WTC11 (cell line): ENCODE measurements around the gene CDH12. TPM values are rescaled to one million over a fixed set of nuclear protein-coding genes. Genes with fewer than 3 reads are reported as not detected.

Experiments
- ATAC-seq: fragments of 200-7000 bp; cut with Tn5 transposase; 2 replicates; pipeline ENCODE4 v1.10.0; 2021; ENCODE audit warnings: mild to moderate bottlenecking, moderate library complexity
- CTCF ChIA-PET: fragments of 300-600 bp; sonication (Branson Sonifier 250); formaldehyde crosslinking; loops from one replicate; lab custom pipeline; 2021; ENCODE audit warnings: antibody characterized with exemption; lab: Charles Lee
- POLR2A ChIA-PET: fragments of 350-600 bp; sonication (Branson Sonifier 250); formaldehyde crosslinking; loops from one replicate; lab custom pipeline; 2021; ENCODE audit warnings: antibody characterized with exemption; lab: Charles Lee
- DNase-seq: peaks from one replicate; pipeline ENCODE4 v3.0.0; 2021; ENCODE audit warnings: low spot score
- H3K27ac Mint-ChIP-seq: 2 replicates; pipeline ENCODE4 v1.8.0; 2021; ENCODE audit warnings: mixed read lengths
- H3K27me3 Mint-ChIP-seq: 2 replicates; pipeline ENCODE4 v1.8.0; 2021; ENCODE audit warnings: low read depth, mild to moderate bottlenecking, moderate library complexity, mixed read lengths
- H3K36me3 Mint-ChIP-seq: 2 replicates; pipeline ENCODE4 v1.8.0; 2021; ENCODE audit warnings: mixed read lengths
- H3K4me1 Mint-ChIP-seq: 2 replicates; pipeline ENCODE4 v1.8.0; 2022; ENCODE audit warnings: mixed read lengths
- H3K4me3 Mint-ChIP-seq: 2 replicates; pipeline ENCODE4 v1.8.0; 2021; ENCODE audit warnings: mild to moderate bottlenecking, moderate library complexity, mixed read lengths
- H3K9me3 Mint-ChIP-seq: 2 replicates; pipeline ENCODE4 v1.8.0; 2021; ENCODE audit warnings: mixed read lengths
- ATF2 ChIP-seq: sonication (generic); formaldehyde crosslinking; IDR thresholded peaks from 2 replicates; pipeline ENCODE4 v1.8.1; 2022; ENCODE audit warnings: low read depth, missing genetic modification reagents, borderline replicate concordance
- FOXP4 ChIP-seq: sonication (generic); formaldehyde crosslinking; IDR thresholded peaks from 2 replicates; pipeline ENCODE4 v1.8.0; 2022; ENCODE audit warnings: mild to moderate bottlenecking, missing genetic modification reagents
- HMGA2 ChIP-seq: fragments of 250-450 bp; sonication (Bioruptor Pico); IDR thresholded peaks from 2 replicates; pipeline ENCODE4 v1.4.0; 2021; ENCODE audit warnings: mild to moderate bottlenecking, moderate library complexity
- MLX ChIP-seq: sonication (generic); formaldehyde crosslinking; IDR thresholded peaks from 2 replicates; pipeline ENCODE4 v1.8.1; 2023; ENCODE audit warnings: mild to moderate bottlenecking, missing genetic modification reagents, moderate library complexity
- PRDM15 ChIP-seq: sonication (generic); formaldehyde crosslinking; IDR thresholded peaks from 2 replicates; pipeline ENCODE4 v1.8.0; 2022; ENCODE audit warnings: missing genetic modification reagents
- PRRX2 ChIP-seq: fragments of 250-450 bp; sonication (Bioruptor Pico); IDR thresholded peaks from 2 replicates; pipeline ENCODE4 v1.8.0; 2021; ENCODE audit warnings: mild to moderate bottlenecking
- SOX15 ChIP-seq: fragments of 250-450 bp; sonication (Bioruptor Pico); IDR thresholded peaks from 2 replicates; pipeline ENCODE4 v1.9.0; 2021; ENCODE audit warnings: mild to moderate bottlenecking
- ZMAT4 ChIP-seq: fragments of 250-450 bp; sonication (Bioruptor Pico); IDR thresholded peaks from 2 replicates; pipeline ENCODE4 v1.9.0; 2021; ENCODE audit warnings: mild to moderate bottlenecking
- ZNF263 ChIP-seq: sonication (generic); formaldehyde crosslinking; IDR thresholded peaks from 2 replicates; pipeline ENCODE4 v1.8.1; 2022; ENCODE audit warnings: low read depth, mild to moderate bottlenecking, moderate library complexity, missing genetic modification reagents
- ZNF512 ChIP-seq: sonication (generic); formaldehyde crosslinking; IDR thresholded peaks from 2 replicates; pipeline ENCODE4 v1.8.1; 2022; ENCODE audit warnings: missing genetic modification reagents, borderline replicate concordance
- total RNA-seq: library from RNA; stranded (reverse); gene quantifications from 3 replicates; pipeline ENCODE4 v1.2.3, GENCODE V29; 2021

Gene CDH12
- total RNA-seq, 1 experiment from 2014 or later = not detected

GRCh38 chr5:21774281-21774680, 1078.9 kb downstream of the CDH12 start:
- POLR2A ChIA-PET = no interaction called here

GRCh38 chr5:21773456-21773855, 1079.7 kb downstream of the CDH12 start:
- no peak overlapping the region for H3K27ac Mint-ChIP-seq
- peaks cover 5% of the 10 kb centered on the region; the same call in 1 of the 2 replicates for H3K4me1 Mint-ChIP-seq

More at GRCh38 chr5:21774281-21774680, 1078.9 kb downstream of the CDH12 start:
- DNase-seq = no peak
- CTCF ChIA-PET = no interaction called here
- Mint-ChIP-seq H3K27ac (no peak overlapping the region), H3K36me3 (no peaks in the 10 kb centered on the region), H3K4me3 (no peak overlapping the region), H3K9me3 (no peaks in the 10 kb centered on the region), H3K27me3 (no peaks in the 10 kb centered on the region), H3K4me1 (peaks cover 5% of the 10 kb centered on the region; the same call in 1 of the 2 replicates)
- no peak for TF ChIP-seq ZMAT4
- ATAC-seq = no peak

More at GRCh38 chr5:21773456-21773855, 1079.7 kb downstream of the CDH12 start:
- ChIA-PET POLR2A (no interaction called here), CTCF (no interaction called here)
- Mint-ChIP-seq H3K9me3 (no peaks in the 10 kb centered on the region), H3K27me3 (no peaks in the 10 kb centered on the region), H3K36me3 (no peaks in the 10 kb centered on the region), H3K4me3 (no peak overlapping the region)
- TF ChIP-seq PRRX2 (CRISPR knock-in tag) = no peak
- TF ChIP-seq HMGA2 (CRISPR knock-in tag) = no peak
- TF ChIP-seq MLX (CRISPR knock-in tag) = no peak
- no peak for TF ChIP-seq ZNF512 (CRISPR knock-in tag)
- TF ChIP-seq ATF2 (CRISPR knock-in tag) = no peak
- TF ChIP-seq SOX15 (CRISPR knock-in tag) = no peak
- TF ChIP-seq FOXP4 (CRISPR knock-in tag) = no peak
- TF ChIP-seq ZNF263 (CRISPR knock-in tag) = no peak
- TF ChIP-seq PRDM15 (CRISPR knock-in tag) = no peak
- ATAC-seq = no peak
- DNase-seq = no peak
